IMR-90 (cell line): ENCODE results near the gene ANO2. TPM values are rescaled to one million over a fixed set of nuclear protein-coding genes. Genes with fewer than 3 reads are reported as not detected.

Experiments used
- ATAC-seq: fragments of 200-7000 bp; cut with Tn5 transposase; 2 replicates; pipeline ENCODE4 v1.9.1; 2020; ENCODE audit warnings: low read depth, mild to moderate bottlenecking, moderate library complexity
- BruUV-seq: library from RNA; stranded (reverse); fragments of 400-500 nt; replicated peaks from 2 replicates; lab custom pipeline; 2021; lab: Mats Ljungman, UMichigan
- CTCF ChIA-PET: fragments of 300-600 bp; formaldehyde crosslinking; extraction: SDS; loops from one replicate; lab custom pipeline; 2021; ENCODE audit warnings: antibody characterized with exemption; lab: Yijun Ruan, JAX
- POLR2A ChIA-PET: fragments of 300-600 bp; sonication (Branson Sonifier 250); formaldehyde crosslinking; loops from one replicate; lab custom pipeline; 2022; ENCODE audit warnings: antibody characterized with exemption; ENCODE audit not compliant: unreplicated experiment; lab: Charles Lee
- DNase-seq: peaks from one replicate; pipeline ENCODE4 v3.0.0; 2013
- H2AFZ ChIP-seq: replicated peaks from 2 replicates; pipeline ENCODE3; 2013; ENCODE audit warnings: low read length, mild to moderate bottlenecking; ENCODE audit not compliant: poor library complexity
- H2AK5ac ChIP-seq: 2 replicates; pipeline ENCODE4 v1.6.1; 2013; ENCODE audit warnings: low read depth, low read length, inconsistent platforms
- H2AK9ac ChIP-seq: replicated peaks from 2 replicates; pipeline ENCODE3; 2013; ENCODE audit warnings: mild to moderate bottlenecking, low read depth, low read length, moderate library complexity; ENCODE audit not compliant: poor library complexity
- H2BK120ac ChIP-seq: 2 replicates; pipeline ENCODE4 v1.6.1; 2013; ENCODE audit warnings: low read depth, low read length, inconsistent platforms
- H2BK15ac ChIP-seq: 3 replicates; pipeline ENCODE4 v1.6.1; 2013; ENCODE audit warnings: low read depth, low read length, inconsistent platforms
- H2BK20ac ChIP-seq: 2 replicates; pipeline ENCODE4 v1.6.1; 2013; ENCODE audit warnings: low read depth, mild to moderate bottlenecking, inconsistent platforms, low read length, moderate library complexity
- H2BK5ac ChIP-seq: 2 replicates; pipeline ENCODE4 v1.6.1; 2013; ENCODE audit warnings: mild to moderate bottlenecking, low read depth, low read length, inconsistent platforms; ENCODE audit not compliant: poor library complexity, severe bottlenecking
- H3K14ac ChIP-seq: replicated peaks from 2 replicates; pipeline ENCODE4 v1.6.1; 2013; ENCODE audit warnings: low read depth, low read length, inconsistent platforms
- H3K18ac ChIP-seq: 2 replicates; pipeline ENCODE4 v1.6.1; 2013; ENCODE audit warnings: low read depth, low read length, control low read depth
- H3K23ac ChIP-seq: 2 replicates; pipeline ENCODE4 v1.6.1; 2013; ENCODE audit warnings: low read depth, low read length, inconsistent platforms
- H3K27ac ChIP-seq: 2 replicates; pipeline ENCODE4 v1.5.1; 2013; ENCODE audit warnings: mild to moderate bottlenecking, control low read depth, low read length; ENCODE audit not compliant: insufficient read depth
- H3K27me3 ChIP-seq: 2 replicates; pipeline ENCODE4 v1.6.1; 2013; ENCODE audit warnings: low read length; ENCODE audit not compliant: control insufficient read depth, insufficient read depth
- H3K36me3 ChIP-seq: 2 replicates; pipeline ENCODE4 v1.6.1; 2013; ENCODE audit warnings: low read length, mixed read lengths; ENCODE audit not compliant: control insufficient read depth, insufficient read depth
- H3K4ac ChIP-seq: 2 replicates; pipeline ENCODE4 v1.6.1; 2013; ENCODE audit warnings: low read depth, low read length, inconsistent platforms
- H3K4me1 ChIP-seq: 2 replicates; pipeline ENCODE4 v1.6.1; 2013; ENCODE audit warnings: low read length, mixed read lengths; ENCODE audit not compliant: control insufficient read depth, insufficient read depth
- H3K4me2 ChIP-seq: 2 replicates; pipeline ENCODE4 v1.6.1; 2013; ENCODE audit warnings: low read depth, mild to moderate bottlenecking, control low read depth, low read length, moderate library complexity
- H3K4me3 ChIP-seq: 2 replicates; pipeline ENCODE4 v1.5.1; 2013; ENCODE audit warnings: low read depth, mild to moderate bottlenecking, control low read depth, low read length, moderate library complexity; ENCODE audit not compliant: insufficient read depth
- H3K56ac ChIP-seq: 2 replicates; pipeline ENCODE4 v1.6.1; 2013; ENCODE audit warnings: low read length, inconsistent platforms; ENCODE audit not compliant: insufficient read depth; ENCODE audit errors: extremely low read depth
- H3K79me1 ChIP-seq, 2 experiments: 2 replicates each; pipeline ENCODE4 v1.6.1; 2013; ENCODE audit warnings: low read length in 2 of 2, inconsistent platforms in 1 of 2, low read depth in 1 of 2
- H3K9ac ChIP-seq: 2 replicates; pipeline ENCODE4 v1.6.1; 2013; ENCODE audit warnings: low read depth, low read length, control low read depth
- H3K9me1 ChIP-seq: 2 replicates; pipeline ENCODE4 v1.6.1; 2013; ENCODE audit warnings: low read length, inconsistent platforms; ENCODE audit not compliant: insufficient read depth
- H3K9me3 ChIP-seq: 2 replicates; pipeline ENCODE4 v1.6.1; 2013; ENCODE audit warnings: low read length; ENCODE audit not compliant: control insufficient read depth, insufficient read depth
- H4K20me1 ChIP-seq: 2 replicates; pipeline ENCODE4 v1.6.1; 2013; ENCODE audit warnings: low read length, inconsistent platforms; ENCODE audit not compliant: insufficient read depth
- H4K5ac ChIP-seq: 2 replicates; pipeline ENCODE4 v1.6.1; 2013; ENCODE audit warnings: mild to moderate bottlenecking, low read depth, low read length, control low read depth
- H4K8ac ChIP-seq, 2 experiments: 2 replicates each; pipeline ENCODE4 v1.6.1; 2013; ENCODE audit warnings: low read depth in 2 of 2, low read length in 2 of 2, control low read depth in 1 of 2, inconsistent platforms in 1 of 2
- H4K91ac ChIP-seq: 2 replicates; pipeline ENCODE4 v1.6.1; 2013; ENCODE audit warnings: low read depth, low read length, inconsistent platforms; ENCODE audit not compliant: insufficient read depth
- BHLHE40 ChIP-seq: fragments of 150-350 bp; IDR thresholded peaks from 2 replicates; pipeline ENCODE4 v1.6.1; 2016; ENCODE audit warnings: mild to moderate bottlenecking, low read depth, low read length
- ELK1 ChIP-seq: fragments of 150-350 bp; IDR thresholded peaks from 2 replicates; pipeline ENCODE4 v1.6.1; 2016; ENCODE audit warnings: low read depth, mild to moderate bottlenecking, low read length, moderate library complexity, borderline replicate concordance
- NFE2L2 ChIP-seq: fragments of 150-350 bp; IDR thresholded peaks from 2 replicates; pipeline ENCODE4 v1.6.1; 2016; ENCODE audit warnings: low read depth, mild to moderate bottlenecking, low read length
- POLR2A ChIP-seq: IDR thresholded peaks from 2 replicates; pipeline ENCODE4 v1.6.1; 2012; ENCODE audit warnings: mild to moderate bottlenecking, low read depth, low read length
- RCOR1 ChIP-seq: IDR thresholded peaks from 2 replicates; pipeline ENCODE4 v1.6.1; 2012; ENCODE audit warnings: mild to moderate bottlenecking, low read length, improper control_type of control experiment; ENCODE audit not compliant: insufficient replicate concordance
- SMC3 ChIP-seq: fragments of 150-350 bp; IDR thresholded peaks from 2 replicates; pipeline ENCODE4 v1.6.1; 2016; ENCODE audit warnings: low read depth, mild to moderate bottlenecking, antibody characterized with exemption, low read length, moderate library complexity
- WGBS, 2 experiments: methylation state at CpG; one replicate each; pipeline versions ENCODE4 v1.1.5 to v1.1.7; 2013; ENCODE audit warnings: missing lambda C conversion rate in 2 of 2; ENCODE audit not compliant: insufficient read length in 1 of 2; ENCODE audit errors: extremely low coverage in 2 of 2; 5-methylcytosine and 5-hydroxymethylcytosine counted together
- dilution Hi-C: fragments of 300-500 bp; cut with HindIII; formaldehyde crosslinking; loops from one replicate; pipeline ENCODE4 v1.14.3; 2018; ENCODE audit warnings: low sequenced_read_pairs; ENCODE audit not compliant: unreplicated experiment
- in situ Hi-C: fragments of 300-500 bp; cut with MboI; formaldehyde crosslinking; loops from 3 replicates; pipeline ENCODE4 v1.14.3; 2019; ENCODE audit warnings: low sequenced_read_pairs, inconsistent platforms, mixed read lengths
- intact Hi-C: fragments of 100-400 bp; cut with micrococcal nuclease; formaldehyde crosslinking; loops from 2 replicates; pipeline ENCODE4 v1.10.0; 2022
- polyA plus RNA-seq, 3 experiments: library from polyadenylated mRNA; depleted of rRNA; stranded (reverse); fragments of >200 nt; gene quantifications; 2 replicates each; pipeline ENCODE4 v1.2.3, GENCODE V29; 2012; ENCODE audit warnings: low replicate concordance in 1 of 3
- total RNA-seq: library from RNA; depleted of rRNA; stranded (reverse); fragments of >200 nt; gene quantifications from 2 replicates; pipeline ENCODE4 v1.2.3, GENCODE V29; 2012
- TF ChIP-seq, protein P1 (sequence below): fragments of 150-350 bp; IDR thresholded peaks from 2 replicates; pipeline ENCODE4 v1.6.1; 2017; ENCODE audit warnings: mild to moderate bottlenecking, antibody characterized with exemption, low read length, low read depth

Gene ANO2
- total and polyA plus RNA-seq, 2 of the 4 experiments (the other 2 are of a cell fraction): 0.22 TPM; not detected in 1

- H3K27me3 ChIP-seq: peaks cover 40% of the 10 kb centered on the region
- no peak overlapping the region for H2AK5ac ChIP-seq
- H3K4me3 ChIP-seq: no peak overlapping the region
- no peak overlapping the region for H2AFZ ChIP-seq
- no peaks in the 10 kb centered on the region for H4K20me1 ChIP-seq
- dilution Hi-C loops: no loop called here
- no peaks in the 10 kb centered on the region for H3K79me1 ChIP-seq
- H3K14ac ChIP-seq: no peak overlapping the region
- intact Hi-C loops: no loop called here
- no peaks in the 10 kb centered on the region for H3K9me1 ChIP-seq
- H2AK9ac ChIP-seq: no peak overlapping the region
- no peak overlapping the region for H2BK120ac ChIP-seq
- no CpG with 5 or more reads among the region's 3 CpGs for WGBS, 2 experiments
- H3K23ac ChIP-seq: no peak overlapping the region
- no peaks in the 10 kb centered on the region for H3K4me1 ChIP-seq
- no peaks in the 10 kb centered on the region for H3K9me3 ChIP-seq
- no peak overlapping the region for H4K5ac ChIP-seq
- ATAC-seq (no peak), DNase-seq (no peak)
- no peak overlapping the region for H3K9ac ChIP-seq
- POLR2A ChIA-PET: no interaction called here
- CTCF ChIA-PET: no interaction called here
- no peak overlapping the region for H2BK20ac ChIP-seq
- in situ Hi-C loops: no loop called here
- H2BK15ac ChIP-seq: no peak overlapping the region
- H3K27ac ChIP-seq: no peak overlapping the region
- no peaks in the 10 kb centered on the region for H3K36me3 ChIP-seq
- no peak overlapping the region for H3K4me2 ChIP-seq
- no peak overlapping the region for H3K56ac ChIP-seq
- TF ChIP-seq, protein P1, sequence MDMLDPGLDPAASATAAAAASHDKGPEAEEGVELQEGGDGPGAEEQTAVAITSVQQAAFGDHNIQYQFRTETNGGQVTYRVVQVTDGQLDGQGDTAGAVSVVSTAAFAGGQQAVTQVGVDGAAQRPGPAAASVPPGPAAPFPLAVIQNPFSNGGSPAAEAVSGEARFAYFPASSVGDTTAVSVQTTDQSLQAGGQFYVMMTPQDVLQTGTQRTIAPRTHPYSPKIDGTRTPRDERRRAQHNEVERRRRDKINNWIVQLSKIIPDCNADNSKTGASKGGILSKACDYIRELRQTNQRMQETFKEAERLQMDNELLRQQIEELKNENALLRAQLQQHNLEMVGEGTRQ: no peak
- TF ChIP-seq ELK1 (no peak), RCOR1 (no peak), POLR2A (no peak), SMC3 (no peak), BHLHE40 (no peak), NFE2L2 (no peak)
- no peak overlapping the region for H3K4ac ChIP-seq
- no peak overlapping the region for H4K91ac ChIP-seq
- no peak overlapping the region for H2BK5ac ChIP-seq
- no TSS peak for BruUV-seq
- H4K8ac ChIP-seq: no peak overlapping the region
- no peak overlapping the region for H3K18ac ChIP-seq
Measured at GRCh38 chr12:5737778-5738177, 207.3 kb downstream of the ANO2 start.
